SK-N-SH (cell line): ENCODE measurements around the gene UCP3. TPM values are rescaled to one million over a fixed set of nuclear protein-coding genes. Genes with fewer than 3 reads are reported as not detected.

Source experiments
- CTCF ChIA-PET: fragments of 300-600, 350-600 bp; formaldehyde crosslinking; extraction: SDS; loops from one replicate; lab custom pipeline; 2021; lab: Yijun Ruan, JAX
- POLR2A ChIA-PET: fragments of 350-600 bp; sonication (Branson Sonifier 250); formaldehyde crosslinking; extraction: SDS; loops from one replicate; lab custom pipeline; 2020; ENCODE audit warnings: antibody characterized with exemption, inconsistent platforms; lab: Yijun Ruan, JAX
- DNase-seq: peaks from one replicate; pipeline ENCODE4 v3.0.0; 2012
- H2AFZ ChIP-seq: fragments of 200-600 bp; sonication (generic); 2 replicates; pipeline ENCODE4 v1.8.1; 2016; ENCODE audit warnings: antibody characterized with exemption, mild to moderate bottlenecking, low read depth
- H3F3A ChIP-seq: fragments of 200-600 bp; sonication (generic); replicated peaks from 2 replicates; pipeline ENCODE3; 2016; ENCODE audit warnings: antibody characterized with exemption, mild to moderate bottlenecking; ENCODE audit not compliant: insufficient read depth
- H3K27ac ChIP-seq, 2 experiments: fragments of 200-500 bp in 1 of 2; fragments of 200-600 bp in 1 of 2; sonication (Bioruptor generic) in 1 of 2; sonication (generic), shearing (Covaris generic) in 1 of 2; 2 replicates each; pipeline versions ENCODE4 v1.5.1 to v1.6.1; 2014 to 2016; ENCODE audit warnings: low read depth in 2 of 2, inconsistent platforms in 1 of 2, low read length in 1 of 2, mild to moderate bottlenecking in 1 of 2, mixed read lengths in 1 of 2
- H3K27me3 ChIP-seq: fragments of 200-600 bp; sonication (generic), shearing (Covaris generic); 2 replicates; pipeline ENCODE4 v1.6.1; 2016; ENCODE audit warnings: mixed run types; ENCODE audit not compliant: insufficient read depth
- H3K36me3 ChIP-seq, 2 experiments: fragments of 200-500 bp in 1 of 2; fragments of 200-600 bp in 1 of 2; sonication (Bioruptor generic) in 1 of 2; sonication (generic) in 1 of 2; replicated peaks in 1 of 2; 2 replicates each; pipeline versions ENCODE3 to v1.5.1; 2014 to 2016; ENCODE audit warnings: low read length in 1 of 2, mild to moderate bottlenecking in 1 of 2; ENCODE audit not compliant: insufficient read depth in 2 of 2, control insufficient read depth in 1 of 2
- H3K4me1 ChIP-seq, 2 experiments: fragments of 200-500 bp in 1 of 2; fragments of 200-600 bp in 1 of 2; sonication (Bioruptor generic) in 1 of 2; sonication (generic), shearing (Covaris generic) in 1 of 2; 2 replicates each; pipeline versions ENCODE4 v1.5.1 to v1.6.1; 2014 to 2016; ENCODE audit warnings: low read depth in 1 of 2, low read length in 1 of 2, mixed run types in 1 of 2; ENCODE audit not compliant: insufficient read depth in 2 of 2, control insufficient read depth in 1 of 2
- H3K4me2 ChIP-seq: fragments of 200-600 bp; sonication (generic), shearing (Covaris generic); 2 replicates; pipeline ENCODE4 v1.6.1; 2017; ENCODE audit warnings: mixed run types
- H3K4me3 ChIP-seq, 2 experiments: fragments of 200-500 bp in 1 of 2; fragments of 200-600 bp in 1 of 2; sonication (Bioruptor generic) in 1 of 2; sonication (generic), shearing (Covaris generic) in 1 of 2; 2 replicates each; pipeline versions ENCODE4 v1.5.1 to v1.8.1; 2014 to 2016; ENCODE audit warnings: low read depth in 2 of 2, inconsistent platforms in 1 of 2, low read length in 1 of 2, mild to moderate bottlenecking in 1 of 2, mixed read lengths in 1 of 2, moderate library complexity in 1 of 2
- H3K79me2 ChIP-seq: fragments of 200-600 bp; sonication (generic); 2 replicates; pipeline ENCODE4 v1.8.1; 2017; ENCODE audit warnings: mild to moderate bottlenecking; ENCODE audit not compliant: insufficient read depth
- H3K9ac ChIP-seq: fragments of 200-600 bp; sonication (generic); 2 replicates; pipeline ENCODE4 v1.6.1; 2017; ENCODE audit warnings: mixed run types
- H3K9me2 ChIP-seq: fragments of 200-600 bp; sonication (generic); 2 replicates; pipeline ENCODE4 v1.6.1; 2017; ENCODE audit warnings: mixed run types
- H3K9me3 ChIP-seq: fragments of 200-600 bp; sonication (generic); 2 replicates; pipeline ENCODE4 v1.6.1; 2017; ENCODE audit warnings: mixed run types, mild to moderate bottlenecking, moderate library complexity
- H4K20me1 ChIP-seq: fragments of 200-600 bp; sonication (generic); 2 replicates; pipeline ENCODE4 v1.6.1; 2017; ENCODE audit warnings: mild to moderate bottlenecking, mixed run types; ENCODE audit not compliant: insufficient read depth
- CHD2 ChIP-seq: fragments of 150-350 bp; IDR thresholded peaks from 2 replicates; pipeline ENCODE4 v1.6.1; 2018; ENCODE audit warnings: low read length; ENCODE audit not compliant: partially characterized antibody
- EP300 ChIP-seq, 2 experiments: IDR thresholded peaks; 2 replicates each; pipeline versions ENCODE4 v1.4.0 to v1.6.1; 2012; ENCODE audit warnings: borderline replicate concordance in 1 of 2, low read depth in 1 of 2, low read length in 1 of 2
- EZH2phosphoT487 ChIP-seq: fragments of 200-600 bp; sonication (generic); IDR thresholded peaks from 2 replicates; pipeline ENCODE4 v1.6.1; 2017; ENCODE audit warnings: low read depth, mixed run types, mild to moderate bottlenecking, antibody characterized with exemption, moderate library complexity, borderline replicate concordance
- FOXJ3 ChIP-seq: sonication (generic); formaldehyde crosslinking; IDR thresholded peaks from 2 replicates; pipeline ENCODE4 v1.5.1; 2020; ENCODE audit warnings: mild to moderate bottlenecking, missing genetic modification reagents
- GABPA ChIP-seq: IDR thresholded peaks from 2 replicates; pipeline ENCODE4 v1.4.0; 2012; ENCODE audit warnings: low read depth, mild to moderate bottlenecking
- GATA2 ChIP-seq: sonication (generic); formaldehyde crosslinking; IDR thresholded peaks from 2 replicates; pipeline ENCODE4 v1.5.0; 2020; ENCODE audit warnings: mild to moderate bottlenecking, missing genetic modification reagents
- JUND ChIP-seq: IDR thresholded peaks from 2 replicates; pipeline ENCODE4 v1.4.0; 2012
- NFIC ChIP-seq: IDR thresholded peaks from 2 replicates; pipeline ENCODE4 v1.4.0; 2012; ENCODE audit warnings: borderline replicate concordance
- NRF1 ChIP-seq: IDR thresholded peaks from 2 replicates; pipeline ENCODE4 v1.6.1; 2012; ENCODE audit warnings: low read depth, mild to moderate bottlenecking, low read length
- RCOR1 ChIP-seq: fragments of 150-350 bp; IDR thresholded peaks from 2 replicates; pipeline ENCODE4 v1.6.1; 2017; ENCODE audit warnings: antibody characterized with exemption, low read length
- RXRA ChIP-seq: IDR thresholded peaks from 2 replicates; pipeline ENCODE4 v1.4.0; 2012; ENCODE audit warnings: low read depth, mild to moderate bottlenecking, borderline replicate concordance
- SIN3A ChIP-seq: IDR thresholded peaks from 2 replicates; pipeline ENCODE4 v1.6.1; 2012; ENCODE audit warnings: low read depth, mild to moderate bottlenecking, low read length, moderate library complexity, borderline replicate concordance
- SMC3 ChIP-seq: IDR thresholded peaks from 2 replicates; pipeline ENCODE4 v1.6.1; 2012; ENCODE audit warnings: low read depth, low read length, improper control_type of control experiment
- TAF1 ChIP-seq: IDR thresholded peaks from 2 replicates; pipeline ENCODE4 v1.6.1; 2012; ENCODE audit warnings: low read depth, mild to moderate bottlenecking, low read length, moderate library complexity, borderline replicate concordance
- WGBS: methylation state at CpG from one replicate; pipeline ENCODE4 v1.1.6; 2017; ENCODE audit warnings: low lambda C conversion rate; 5-methylcytosine and 5-hydroxymethylcytosine counted together
- polyA plus RNA-seq, 3 experiments: library from polyadenylated mRNA; depleted of rRNA; stranded (reverse); fragments of >200 nt; gene quantifications; 2 replicates each; pipeline ENCODE4 v1.2.3, GENCODE V29; 2012
- TF ChIP-seq, protein P1 (sequence below): fragments of 200-600 bp; sonication (generic); IDR thresholded peaks from 2 replicates; pipeline ENCODE4 v1.6.1; 2017; ENCODE audit warnings: antibody characterized with exemption, mild to moderate bottlenecking, moderate library complexity
- TF ChIP-seq, protein P2 (sequence below): IDR thresholded peaks from 2 replicates; pipeline ENCODE4 v1.4.0; 2012; ENCODE audit warnings: low read depth, borderline replicate concordance
- TF ChIP-seq, protein P3 (sequence below): IDR thresholded peaks from 2 replicates; pipeline ENCODE4 v1.4.0; 2012; ENCODE audit warnings: low read depth, borderline replicate concordance
- TF ChIP-seq, protein P4 (sequence below): fragments of 150-350 bp; IDR thresholded peaks from 2 replicates; pipeline ENCODE4 v1.6.1; 2017; ENCODE audit warnings: antibody characterized with exemption, low read length, low read depth, borderline replicate concordance

The UCP3 gene
- polyA plus RNA-seq, 1 of the 3 experiments (the other 2 are of a cell fraction), result 1.2 TPM

DNA sequence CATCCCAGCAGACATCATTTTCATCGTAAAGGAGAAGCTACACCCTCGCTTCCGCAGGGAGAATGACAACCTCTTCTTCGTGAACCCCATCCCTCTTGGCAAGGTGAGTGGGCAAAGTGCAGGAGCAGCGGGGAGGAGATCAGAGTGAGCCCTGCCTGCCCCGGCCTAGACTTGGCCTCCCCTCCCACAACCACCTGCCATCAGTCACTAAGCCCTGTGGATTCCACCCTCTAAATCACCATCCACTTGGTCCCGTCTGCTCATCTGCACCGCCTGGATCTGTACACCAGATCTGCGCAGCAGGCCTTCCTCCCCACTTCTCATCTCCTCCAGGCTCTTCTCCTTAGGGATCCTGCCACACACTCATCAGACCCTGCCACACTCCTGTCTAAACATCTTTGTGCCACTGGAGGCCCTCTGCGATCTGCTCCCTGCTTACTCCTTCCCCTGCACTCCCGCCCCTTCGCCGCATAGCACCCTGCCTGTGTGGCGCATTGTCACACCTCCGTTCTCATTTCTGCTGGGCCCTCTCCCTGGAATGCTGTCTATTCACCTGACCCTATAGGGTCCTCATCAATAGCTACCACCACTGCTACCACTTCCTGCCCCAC is 40.4 kb downstream of the UCP3 start:
- Histone ChIP-seq H3K4me1 (peaks cover 5 to 8% of the 10 kb centered on the region in 2 experiments; a peak in 2 of 4 replicates), H3K79me2 (no peaks in the 10 kb centered on the region), H3K9me3 (no peaks in the 10 kb centered on the region), H2AFZ (no peak overlapping the region), H3F3A (peaks cover 3% of the 10 kb centered on the region), H3K4me3 (no peak overlapping the region), H3K4me2 (no peak overlapping the region), H3K9ac (no peak overlapping the region), H3K27ac (no peak overlapping the region), H4K20me1 (no peaks in the 10 kb centered on the region), H3K27me3 (no peaks in the 10 kb centered on the region), H3K36me3 (no peaks in the 10 kb centered on the region), H3K9me2 (no peaks in the 10 kb centered on the region)
- CTCF ChIA-PET, result interaction anchor here (1.3 kb wide), 1 partner anchor 11 kb away, joined by 3 read pairs; no protein-coding TSS in a partner anchor
- TF ChIP-seq SMC3 (no peak), NRF1 (no peak), SIN3A (no peak), GATA2 (CRISPR knock-in tag) (no peak), JUND (no peak), EZH2phosphoT487 (no peak), RXRA (no peak), GABPA (no peak), RCOR1 (no peak), TAF1 (no peak), NFIC (no peak), FOXJ3 (CRISPR knock-in tag) (no peak), EP300 (IDR thresholded peaks at IDR 0.05; ENCODE audit: borderline replicate concordance in 1 of 2, low read depth in 1 of 2, low read length in 1 of 2) (no peak), CHD2 (no peak)
- TF ChIP-seq, protein P1, sequence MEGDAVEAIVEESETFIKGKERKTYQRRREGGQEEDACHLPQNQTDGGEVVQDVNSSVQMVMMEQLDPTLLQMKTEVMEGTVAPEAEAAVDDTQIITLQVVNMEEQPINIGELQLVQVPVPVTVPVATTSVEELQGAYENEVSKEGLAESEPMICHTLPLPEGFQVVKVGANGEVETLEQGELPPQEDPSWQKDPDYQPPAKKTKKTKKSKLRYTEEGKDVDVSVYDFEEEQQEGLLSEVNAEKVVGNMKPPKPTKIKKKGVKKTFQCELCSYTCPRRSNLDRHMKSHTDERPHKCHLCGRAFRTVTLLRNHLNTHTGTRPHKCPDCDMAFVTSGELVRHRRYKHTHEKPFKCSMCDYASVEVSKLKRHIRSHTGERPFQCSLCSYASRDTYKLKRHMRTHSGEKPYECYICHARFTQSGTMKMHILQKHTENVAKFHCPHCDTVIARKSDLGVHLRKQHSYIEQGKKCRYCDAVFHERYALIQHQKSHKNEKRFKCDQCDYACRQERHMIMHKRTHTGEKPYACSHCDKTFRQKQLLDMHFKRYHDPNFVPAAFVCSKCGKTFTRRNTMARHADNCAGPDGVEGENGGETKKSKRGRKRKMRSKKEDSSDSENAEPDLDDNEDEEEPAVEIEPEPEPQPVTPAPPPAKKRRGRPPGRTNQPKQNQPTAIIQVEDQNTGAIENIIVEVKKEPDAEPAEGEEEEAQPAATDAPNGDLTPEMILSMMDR, result no peak
- TF ChIP-seq, protein P2, sequence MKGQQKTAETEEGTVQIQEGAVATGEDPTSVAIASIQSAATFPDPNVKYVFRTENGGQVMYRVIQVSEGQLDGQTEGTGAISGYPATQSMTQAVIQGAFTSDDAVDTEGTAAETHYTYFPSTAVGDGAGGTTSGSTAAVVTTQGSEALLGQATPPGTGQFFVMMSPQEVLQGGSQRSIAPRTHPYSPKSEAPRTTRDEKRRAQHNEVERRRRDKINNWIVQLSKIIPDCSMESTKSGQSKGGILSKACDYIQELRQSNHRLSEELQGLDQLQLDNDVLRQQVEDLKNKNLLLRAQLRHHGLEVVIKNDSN, result no peak
- TF ChIP-seq, protein P3, sequence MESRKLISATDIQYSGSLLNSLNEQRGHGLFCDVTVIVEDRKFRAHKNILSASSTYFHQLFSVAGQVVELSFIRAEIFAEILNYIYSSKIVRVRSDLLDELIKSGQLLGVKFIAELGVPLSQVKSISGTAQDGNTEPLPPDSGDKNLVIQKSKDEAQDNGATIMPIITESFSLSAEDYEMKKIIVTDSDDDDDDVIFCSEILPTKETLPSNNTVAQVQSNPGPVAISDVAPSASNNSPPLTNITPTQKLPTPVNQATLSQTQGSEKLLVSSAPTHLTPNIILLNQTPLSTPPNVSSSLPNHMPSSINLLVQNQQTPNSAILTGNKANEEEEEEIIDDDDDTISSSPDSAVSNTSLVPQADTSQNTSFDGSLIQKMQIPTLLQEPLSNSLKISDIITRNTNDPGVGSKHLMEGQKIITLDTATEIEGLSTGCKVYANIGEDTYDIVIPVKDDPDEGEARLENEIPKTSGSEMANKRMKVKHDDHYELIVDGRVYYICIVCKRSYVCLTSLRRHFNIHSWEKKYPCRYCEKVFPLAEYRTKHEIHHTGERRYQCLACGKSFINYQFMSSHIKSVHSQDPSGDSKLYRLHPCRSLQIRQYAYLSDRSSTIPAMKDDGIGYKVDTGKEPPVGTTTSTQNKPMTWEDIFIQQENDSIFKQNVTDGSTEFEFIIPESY, result no peak
- TF ChIP-seq, protein P4, sequence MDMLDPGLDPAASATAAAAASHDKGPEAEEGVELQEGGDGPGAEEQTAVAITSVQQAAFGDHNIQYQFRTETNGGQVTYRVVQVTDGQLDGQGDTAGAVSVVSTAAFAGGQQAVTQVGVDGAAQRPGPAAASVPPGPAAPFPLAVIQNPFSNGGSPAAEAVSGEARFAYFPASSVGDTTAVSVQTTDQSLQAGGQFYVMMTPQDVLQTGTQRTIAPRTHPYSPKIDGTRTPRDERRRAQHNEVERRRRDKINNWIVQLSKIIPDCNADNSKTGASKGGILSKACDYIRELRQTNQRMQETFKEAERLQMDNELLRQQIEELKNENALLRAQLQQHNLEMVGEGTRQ, result no peak
- POLR2A ChIA-PET, result interaction anchor here (0.5 kb wide), 1 partner anchor 524 kb away, joined by 3 read pairs; no protein-coding TSS in a partner anchor
- WGBS, result 96% methylated on average over 15 of the region's 15 CpGs
- DNase-seq, result no peak
